ENCODE data around the gene GALNT10. TPM values are rescaled to one million over a fixed set of nuclear protein-coding genes. Genes with fewer than 3 reads are reported as not detected.

GALNT10 gene
- total and polyA plus RNA-seq, 8 donors: 5.3 to 76.4 (median 27.4) TPM

GRCh38 chr5:154253807-154254206 is 63.3 kb downstream of the GALNT10 start:
- no peak for DNase-seq
- H3K27ac ChIP-seq: no peak overlapping the region
- H3K9me3 ChIP-seq: no peaks in the 10 kb centered on the region
- H3K4me3 ChIP-seq: no peak overlapping the region
- WGBS, 5 donors: 91 to 100% (median 96%) methylated on average over 2 of the region's 2 CpGs
- peaks cover 0 to 29% (median 16%) of the 10 kb centered on the region in 4 donors for H3K4me1 ChIP-seq
- H3K36me3 ChIP-seq: no peaks in the 10 kb centered on the region
- no peaks in the 10 kb centered on the region for H3K27me3 ChIP-seq
- intact Hi-C loops (cut with DNase I; ENCODE audit: low total_unique reads): no loop called here
- TF ChIP-seq POLR2AphosphoS5 (IDR thresholded peaks at IDR 0.05) (no peak), POLR2A (IDR thresholded peaks at IDR 0.05) (no peak), CTCF (IDR thresholded peaks at IDR 0.05) (no peak), EP300 (IDR thresholded peaks at IDR 0.05) (no peak)

GRCh38 chr5:154254896-154255295 is 64.4 kb downstream of the GALNT10 start:
- no peak for DNase-seq
- intact Hi-C loops (cut with DNase I; ENCODE audit: low total_unique reads): no loop called here
- 82 to 92% (median 91%) methylated on average over 2 of the region's 2 CpGs for WGBS, 5 donors

GRCh38 chr5:154257046-154257445 is 66.5 kb downstream of the GALNT10 start:
- Histone ChIP-seq H3K27ac (no peak overlapping the region), H3K27me3 (no peaks in the 10 kb centered on the region), H3K36me3 (no peaks in the 10 kb centered on the region), H3K9me3 (no peaks in the 10 kb centered on the region), H3K4me1 (peaks cover 0 to 24% (median 10%) of the 10 kb centered on the region in 4 donors), H3K4me3 (no peak overlapping the region)
- intact Hi-C loops (cut with DNase I; ENCODE audit: low total_unique reads): no loop called here
- TF ChIP-seq EP300 (IDR thresholded peaks at IDR 0.05): no peak
- TF ChIP-seq CTCF (IDR thresholded peaks at IDR 0.05): no peak
- TF ChIP-seq POLR2AphosphoS5 (IDR thresholded peaks at IDR 0.05): no peak
- no peak for TF ChIP-seq POLR2A (IDR thresholded peaks at IDR 0.05)
- 65 to 88% (median 84%) methylated on average over 2 of the region's 2 CpGs for WGBS, 5 donors
- no peak for DNase-seq

More at GRCh38 chr5:154254896-154255295, 64.4 kb downstream of the GALNT10 start:
- H3K4me1 ChIP-seq: peaks cover 0 to 22% (median 12%) of the 10 kb centered on the region in 4 donors
- H3K36me3 ChIP-seq: no peaks in the 10 kb centered on the region
- H3K4me3 ChIP-seq: no peak overlapping the region
- H3K27me3 ChIP-seq: no peaks in the 10 kb centered on the region
- TF ChIP-seq CTCF (IDR thresholded peaks at IDR 0.05): no peak
- TF ChIP-seq EP300 (IDR thresholded peaks at IDR 0.05): no peak
- TF ChIP-seq POLR2A (IDR thresholded peaks at IDR 0.05): no peak
- no peak for TF ChIP-seq POLR2AphosphoS5 (IDR thresholded peaks at IDR 0.05)
- H3K9me3 ChIP-seq: no peaks in the 10 kb centered on the region
- H3K27ac ChIP-seq: no peak overlapping the region

GRCh38 chr5:154258531-154259217 is 68.1 kb downstream of the GALNT10 start:
- Histone ChIP-seq H3K36me3 (peaks cover 0 to 4% (median 0%) of the 10 kb centered on the region in 4 donors), H3K27me3 (no peaks in the 10 kb centered on the region), H3K9me3 (no peaks in the 10 kb centered on the region), H3K27ac (no peak overlapping the region), H3K4me3 (no peak overlapping the region), H3K4me1 (peaks cover 0 to 24% (median 11%) of the 10 kb centered on the region in 4 donors)
- no peak for DNase-seq
- no peak for TF ChIP-seq POLR2AphosphoS5 (IDR thresholded peaks at IDR 0.05)
- no peak for TF ChIP-seq EP300 (IDR thresholded peaks at IDR 0.05)
- TF ChIP-seq CTCF (IDR thresholded peaks at IDR 0.05): no peak
- no peak for TF ChIP-seq POLR2A (IDR thresholded peaks at IDR 0.05)
- intact Hi-C loops (cut with DNase I; ENCODE audit: low total_unique reads): no loop called here
- WGBS, 5 donors: 65 to 87% (median 79%) methylated on average over 2 of the region's 2 CpGs

All from stomach (tissue), 9 donors.